OCI-LY7 (cell line): ENCODE measurements around the gene PDZD2.

ENCODE experiments used
- CTCF ChIP-seq: fragments of 200-600 bp; sonication (generic); conservative IDR thresholded peaks from 2 replicates; pipeline ENCODE4 v1.5.1; 2014; ENCODE audit warnings: mild to moderate bottlenecking, antibody characterized with exemption, low read length, moderate library complexity, mixed read lengths
- EZH2phosphoT487 ChIP-seq: fragments of 200-600 bp; sonication (generic); IDR thresholded peaks from 2 replicates; pipeline ENCODE4 v1.6.1; 2018; ENCODE audit warnings: low read depth, borderline replicate concordance, mild to moderate bottlenecking, mixed run types, antibody characterized with exemption, low read length, moderate library complexity, mixed read lengths

- TF ChIP-seq CTCF (no peak), EZH2phosphoT487 (no peak)
Observed at GRCh38 chr5:32145378-32145777, 506.4 kb downstream of the PDZD2 start.
